ENCODE results near the gene RNF151.
A peak's percentile ranks its signal among the peaks of the same experiment; 100 is the strongest.

DNA sequence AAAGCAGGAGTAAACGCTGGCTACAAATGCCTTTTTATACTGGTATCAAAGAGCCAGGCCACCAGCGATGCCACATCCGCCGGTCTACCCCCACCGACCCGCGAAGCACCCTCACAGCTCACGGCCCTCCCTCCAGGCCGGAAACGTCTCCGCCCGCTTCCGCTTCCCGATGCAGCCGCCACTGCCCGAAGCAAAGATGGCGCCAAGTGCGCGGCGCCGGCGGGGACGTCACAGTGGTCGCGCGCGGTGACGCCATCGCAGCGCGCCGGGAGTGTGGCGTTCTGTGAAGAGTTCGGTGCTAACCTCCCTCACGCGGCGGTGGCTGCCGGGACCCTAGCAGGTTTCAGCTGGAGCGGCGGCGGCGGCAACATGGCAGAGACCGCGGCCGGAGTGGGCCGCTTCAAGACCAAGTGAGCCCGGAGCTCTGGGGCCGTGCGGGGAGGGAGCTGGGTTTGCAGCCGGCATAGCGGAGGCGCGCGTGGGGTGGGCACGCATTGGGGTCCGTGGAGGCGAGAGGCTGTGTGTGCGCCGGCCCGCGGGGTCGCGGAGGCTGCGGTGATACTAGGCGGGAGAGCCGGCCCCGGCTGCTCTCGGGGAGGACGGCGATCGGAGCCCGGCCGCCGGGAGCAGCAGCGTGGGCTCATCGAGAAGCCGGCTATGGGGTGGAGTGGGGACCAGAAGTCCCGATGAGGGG is 5.3 kb downstream of the RNF151 start, which contains the start of gene TBL3:
- TF ChIP-seq, protein P1, sequence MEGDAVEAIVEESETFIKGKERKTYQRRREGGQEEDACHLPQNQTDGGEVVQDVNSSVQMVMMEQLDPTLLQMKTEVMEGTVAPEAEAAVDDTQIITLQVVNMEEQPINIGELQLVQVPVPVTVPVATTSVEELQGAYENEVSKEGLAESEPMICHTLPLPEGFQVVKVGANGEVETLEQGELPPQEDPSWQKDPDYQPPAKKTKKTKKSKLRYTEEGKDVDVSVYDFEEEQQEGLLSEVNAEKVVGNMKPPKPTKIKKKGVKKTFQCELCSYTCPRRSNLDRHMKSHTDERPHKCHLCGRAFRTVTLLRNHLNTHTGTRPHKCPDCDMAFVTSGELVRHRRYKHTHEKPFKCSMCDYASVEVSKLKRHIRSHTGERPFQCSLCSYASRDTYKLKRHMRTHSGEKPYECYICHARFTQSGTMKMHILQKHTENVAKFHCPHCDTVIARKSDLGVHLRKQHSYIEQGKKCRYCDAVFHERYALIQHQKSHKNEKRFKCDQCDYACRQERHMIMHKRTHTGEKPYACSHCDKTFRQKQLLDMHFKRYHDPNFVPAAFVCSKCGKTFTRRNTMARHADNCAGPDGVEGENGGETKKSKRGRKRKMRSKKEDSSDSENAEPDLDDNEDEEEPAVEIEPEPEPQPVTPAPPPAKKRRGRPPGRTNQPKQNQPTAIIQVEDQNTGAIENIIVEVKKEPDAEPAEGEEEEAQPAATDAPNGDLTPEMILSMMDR (conservative IDR thresholded peaks at IDR 0.05): no peak
- peak; percentile 22; the same call in 1 of the 2 replicates for TF ChIP-seq ZFX (IDR thresholded peaks at IDR 0.05)
